ENCODE results near the gene MTSS2. TPM values are rescaled to one million over a fixed set of nuclear protein-coding genes. Genes with fewer than 3 reads are reported as not detected.

MTSS2 gene
- total RNA-seq, 4 donors from 2014 or later, result 74.9 to 238 (median 130) TPM

- H3K36me3 ChIP-seq, result peaks cover 59 to 98% (median 86%) of the 10 kb centered on the region in 4 donors
- DNase-seq (ENCODE audit: extremely low spot score), result no peak
- WGBS, result 93% methylated on average over 2 of the region's 2 CpGs
- H3K4me3 ChIP-seq, result no peak overlapping the region
- intact Hi-C loops (cut with DNase I), result no loop called here
- H3K4me1 ChIP-seq, result no peaks in the 10 kb centered on the region
- TF ChIP-seq POLR2A (IDR thresholded peaks at IDR 0.05; ENCODE audit: low read depth) (no peak), CTCF (IDR thresholded peaks at IDR 0.05) (no peak), POLR2AphosphoS5 (IDR thresholded peaks at IDR 0.05) (no peak), EP300 (IDR thresholded peaks at IDR 0.05) (no peak)
- peak overlapping the region in 1 of 4 donors; percentile 4 for H3K27ac ChIP-seq (replicated peaks in 1 of 4)
- no peaks in the 10 kb centered on the region for H3K9me3 ChIP-seq
- no peaks in the 10 kb centered on the region for H3K27me3 ChIP-seq
These were observed 15.7 kb downstream of the MTSS2 start for GRCh38 chr16:70670175-70670574.

GRCh38 chr16:70665806-70666735 is 19.8 kb downstream of the MTSS2 start:
- Histone ChIP-seq H3K4me3 (no peak overlapping the region), H3K4me1 (peaks cover 9 to 27% (median 27%) of the 10 kb centered on the region in 4 donors), H3K27ac (replicated peaks in 1 of 4) (no peak overlapping the region), H3K36me3 (peaks cover 62 to 91% (median 78%) of the 10 kb centered on the region in 4 donors), H3K27me3 (no peaks in the 10 kb centered on the region), H3K9me3 (no peaks in the 10 kb centered on the region)
- TF ChIP-seq EP300 (IDR thresholded peaks at IDR 0.05), result no peak
- no peak for TF ChIP-seq POLR2A (IDR thresholded peaks at IDR 0.05; ENCODE audit: low read depth)
- no peak for TF ChIP-seq CTCF (IDR thresholded peaks at IDR 0.05)
- WGBS, result 83% methylated on average over 22 of the region's 22 CpGs
- DNase-seq (ENCODE audit: extremely low spot score), result no peak
- intact Hi-C loops (cut with DNase I), result no loop called here

- H3K36me3 ChIP-seq, result peaks cover 54 to 83% (median 70%) of the 10 kb centered on the region in 4 donors
These were observed 20.6 kb downstream of the MTSS2 start for GRCh38 chr16:70665113-70665694.

GRCh38 chr16:70664325-70665112 is 21.3 kb downstream of the MTSS2 start:
- Histone ChIP-seq H3K27ac (replicated peaks in 1 of 4) (no peak overlapping the region), H3K27me3 (no peaks in the 10 kb centered on the region), H3K4me3 (no peak overlapping the region), H3K4me1 (peaks cover 9 to 36% (median 35%) of the 10 kb centered on the region in 4 donors), H3K9me3 (no peaks in the 10 kb centered on the region), H3K36me3 (peaks cover 47 to 76% (median 63%) of the 10 kb centered on the region in 4 donors)
- no peak for DNase-seq (ENCODE audit: extremely low spot score)
- no peak for TF ChIP-seq CTCF (IDR thresholded peaks at IDR 0.05)
- TF ChIP-seq POLR2A (IDR thresholded peaks at IDR 0.05; ENCODE audit: low read depth), result no peak
- no peak for TF ChIP-seq POLR2AphosphoS5 (IDR thresholded peaks at IDR 0.05)
- TF ChIP-seq EP300 (IDR thresholded peaks at IDR 0.05), result no peak
- intact Hi-C loops (cut with DNase I), result no loop called here
- WGBS, result no CpG with 5 or more reads among the region's 39 CpGs

More at GRCh38 chr16:70665113-70665694, 20.6 kb downstream of the MTSS2 start:
- H3K27ac ChIP-seq (replicated peaks in 1 of 4), result no peak overlapping the region
- no peak for DNase-seq (ENCODE audit: extremely low spot score)
- H3K27me3 ChIP-seq, result no peaks in the 10 kb centered on the region
- TF ChIP-seq EP300 (IDR thresholded peaks at IDR 0.05) (no peak), POLR2AphosphoS5 (IDR thresholded peaks at IDR 0.05) (no peak), CTCF (IDR thresholded peaks at IDR 0.05) (no peak), POLR2A (IDR thresholded peaks at IDR 0.05; ENCODE audit: low read depth) (no peak)
- H3K4me3 ChIP-seq, result no peak overlapping the region
- no peaks in the 10 kb centered on the region for H3K9me3 ChIP-seq
- H3K4me1 ChIP-seq, result peaks cover 9 to 36% (median 35%) of the 10 kb centered on the region in 4 donors
- intact Hi-C loops (cut with DNase I), result no loop called here
- 90% methylated on average over 13 of the region's 14 CpGs for WGBS

Data from esophagus muscularis mucosa (tissue), 4 donors.